GM13976 (cell line): Measurements from ENCODE around the gene RCCD1.

ENCODE experiments used
- DNase-seq: peaks from one replicate; pipeline ENCODE4 v3.0.0; 2012; ENCODE audit warnings: low spot score
- CTCF ChIP-seq: IDR thresholded peaks from 2 replicates; pipeline ENCODE4 v1.5.1; 2012; ENCODE audit warnings: borderline replicate concordance, mild to moderate bottlenecking; ENCODE audit not compliant: insufficient read depth; ENCODE audit errors: extremely low read depth, missing control alignments, control extremely low read depth
- in situ Hi-C: fragments of 300-500 bp; cut with MboI; formaldehyde crosslinking; loops from one replicate; pipeline ENCODE4 v1.12.0; 2022; ENCODE audit warnings: low sequenced_read_pairs, mixed read lengths, inconsistent platforms; ENCODE audit not compliant: unreplicated experiment

The RCCD1 gene

GRCh38 chr15:90914305-90915080 lies 40.2 kb upstream of the RCCD1 start:
- DNase-seq, result no peak
- TF ChIP-seq CTCF, result no peak
- in situ Hi-C loops, result no loop called here

GRCh38 chr15:90915216-90915807 lies 39.4 kb upstream of the RCCD1 start:
- no peak for DNase-seq
- in situ Hi-C loops, result no loop called here
- no peak for TF ChIP-seq CTCF

- no peak for DNase-seq
- no peak for TF ChIP-seq CTCF
- in situ Hi-C loops, result no loop called here
Observed at GRCh38 chr15:90915808-90916440, 38.8 kb upstream of the RCCD1 start.

- no peak for DNase-seq
- in situ Hi-C loops, result no loop called here
- no peak for TF ChIP-seq CTCF
Observed at GRCh38 chr15:90916461-90916860, 38.2 kb upstream of the RCCD1 start.

GRCh38 chr15:90917569-90917968 lies 37.1 kb upstream of the RCCD1 start:
- DNase-seq, result no peak

More at GRCh38 chr15:90917569-90917968, 37.1 kb upstream of the RCCD1 start:
- in situ Hi-C loops, result no loop called here
- TF ChIP-seq CTCF, result no peak
